Measurements from ENCODE around the gene SLC1A3.

SLC1A3 gene

DNA sequence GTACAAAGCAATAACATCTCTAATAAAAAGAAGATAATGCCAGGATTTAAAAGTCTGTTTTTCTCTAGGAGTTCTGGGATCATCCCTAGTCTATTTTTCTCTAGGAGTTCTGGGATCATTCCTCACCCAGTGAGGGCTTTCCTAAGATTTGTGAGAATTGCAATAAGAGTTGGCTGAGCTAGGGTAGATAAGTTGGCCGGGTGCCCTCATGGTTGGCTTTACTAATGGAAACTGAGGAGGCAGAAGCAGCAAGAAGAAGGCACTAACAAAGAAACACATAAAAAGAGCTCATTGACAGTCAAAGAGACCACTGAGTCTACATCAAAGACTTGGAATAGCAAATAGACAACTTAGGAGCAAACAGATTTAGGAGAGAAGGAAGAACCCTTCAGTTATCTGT lies 4.2 kb downstream of the SLC1A3 start:
- Histone ChIP-seq H3K9me3 (no peaks in the 10 kb centered on the region), H3K27ac (no peak overlapping the region), H3K4me1 (ENCODE audit: control insufficient read depth in 1 of 2, insufficient read depth in 1 of 2, low read depth in 1 of 2, low read length in 1 of 2) (peaks cover 13 to 20% of the 10 kb centered on the region in 2 experiments), H3K36me3 (no peaks in the 10 kb centered on the region), H3K4me3 (ENCODE audit: low read depth in 1 of 2, low read length in 1 of 2) (no peak overlapping the region), H3K27me3 (no peaks in the 10 kb centered on the region)
- TF ChIP-seq, protein P1, sequence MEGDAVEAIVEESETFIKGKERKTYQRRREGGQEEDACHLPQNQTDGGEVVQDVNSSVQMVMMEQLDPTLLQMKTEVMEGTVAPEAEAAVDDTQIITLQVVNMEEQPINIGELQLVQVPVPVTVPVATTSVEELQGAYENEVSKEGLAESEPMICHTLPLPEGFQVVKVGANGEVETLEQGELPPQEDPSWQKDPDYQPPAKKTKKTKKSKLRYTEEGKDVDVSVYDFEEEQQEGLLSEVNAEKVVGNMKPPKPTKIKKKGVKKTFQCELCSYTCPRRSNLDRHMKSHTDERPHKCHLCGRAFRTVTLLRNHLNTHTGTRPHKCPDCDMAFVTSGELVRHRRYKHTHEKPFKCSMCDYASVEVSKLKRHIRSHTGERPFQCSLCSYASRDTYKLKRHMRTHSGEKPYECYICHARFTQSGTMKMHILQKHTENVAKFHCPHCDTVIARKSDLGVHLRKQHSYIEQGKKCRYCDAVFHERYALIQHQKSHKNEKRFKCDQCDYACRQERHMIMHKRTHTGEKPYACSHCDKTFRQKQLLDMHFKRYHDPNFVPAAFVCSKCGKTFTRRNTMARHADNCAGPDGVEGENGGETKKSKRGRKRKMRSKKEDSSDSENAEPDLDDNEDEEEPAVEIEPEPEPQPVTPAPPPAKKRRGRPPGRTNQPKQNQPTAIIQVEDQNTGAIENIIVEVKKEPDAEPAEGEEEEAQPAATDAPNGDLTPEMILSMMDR (IDR thresholded peaks at IDR 0.05), result no peak

DNA sequence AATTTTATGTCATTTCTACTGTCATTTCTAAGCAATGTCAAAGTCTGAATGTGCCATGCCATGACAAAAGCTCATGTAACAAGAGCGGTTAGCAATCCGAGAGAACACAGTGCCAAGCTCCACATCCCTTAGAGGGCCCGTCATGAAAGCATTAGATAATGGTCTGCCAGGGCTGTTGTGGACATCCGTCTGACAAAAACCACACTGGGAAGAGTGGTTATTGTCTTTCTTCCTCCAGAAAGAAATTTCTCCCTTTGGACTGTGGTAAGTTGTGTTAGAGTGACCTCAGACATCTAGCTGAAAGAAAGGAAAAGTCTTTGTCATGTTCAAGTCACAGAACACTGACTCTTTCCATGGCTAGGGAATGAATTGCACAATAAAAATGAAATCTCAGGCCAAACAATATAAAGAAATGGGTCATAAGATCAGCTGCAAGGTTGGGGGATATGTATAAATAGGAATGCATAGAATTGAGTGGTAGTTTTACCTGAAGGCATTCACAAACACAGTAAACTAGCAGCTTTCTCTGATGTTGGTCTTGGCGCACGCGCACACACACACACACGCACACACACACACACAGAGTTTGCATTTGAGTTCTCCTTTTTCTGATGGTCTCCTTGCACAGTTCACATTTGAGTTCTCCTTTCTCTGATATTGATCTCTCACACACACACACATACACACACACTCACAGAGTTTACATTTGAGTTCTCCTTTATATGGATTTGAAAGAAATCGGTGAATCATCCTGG lies 5.3 kb downstream of the SLC1A3 start:
- H3K27ac ChIP-seq, result no peak overlapping the region
- H3K9me3 ChIP-seq, result no peaks in the 10 kb centered on the region
- peaks cover 8 to 11% of the 10 kb centered on the region in 2 experiments for H3K4me1 ChIP-seq (ENCODE audit: control insufficient read depth in 1 of 2, insufficient read depth in 1 of 2, low read depth in 1 of 2, low read length in 1 of 2)
- H3K4me3 ChIP-seq (ENCODE audit: low read depth in 1 of 2, low read length in 1 of 2), result no peak overlapping the region
- H3K36me3 ChIP-seq, result no peaks in the 10 kb centered on the region
- TF ChIP-seq, protein P1 (IDR thresholded peaks at IDR 0.05), result no peak
- no peaks in the 10 kb centered on the region for H3K27me3 ChIP-seq

DNA sequence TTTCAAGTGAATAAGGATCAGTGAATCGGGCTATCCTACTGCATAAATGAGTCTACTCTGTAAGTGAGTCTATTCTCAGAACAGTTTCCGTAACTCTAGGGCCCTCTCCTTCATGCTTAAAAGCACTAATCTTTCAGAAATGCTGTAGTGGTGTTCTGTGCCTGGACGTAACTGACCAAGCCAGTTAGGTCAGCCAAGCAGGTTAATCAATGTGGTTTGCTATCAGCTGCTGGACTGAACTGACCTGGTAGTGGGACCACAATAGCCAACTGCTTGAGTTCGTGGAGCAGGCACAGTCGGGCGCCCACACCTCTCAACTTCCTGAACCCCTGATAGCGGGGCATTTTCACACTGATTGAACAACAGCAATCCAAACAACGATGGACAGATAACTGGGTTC lies 6.8 kb downstream of the SLC1A3 start:
- H3K27me3 ChIP-seq, result no peaks in the 10 kb centered on the region
- TF ChIP-seq, protein P1 (IDR thresholded peaks at IDR 0.05), result no peak
- H3K9me3 ChIP-seq, result no peaks in the 10 kb centered on the region
- H3K4me3 ChIP-seq (ENCODE audit: low read depth in 1 of 2, low read length in 1 of 2), result no peak overlapping the region
- no peak overlapping the region for H3K27ac ChIP-seq
- H3K36me3 ChIP-seq, result no peaks in the 10 kb centered on the region
- H3K4me1 ChIP-seq (ENCODE audit: control insufficient read depth in 1 of 2, insufficient read depth in 1 of 2, low read depth in 1 of 2, low read length in 1 of 2), result no peaks in the 10 kb centered on the region

DNA sequence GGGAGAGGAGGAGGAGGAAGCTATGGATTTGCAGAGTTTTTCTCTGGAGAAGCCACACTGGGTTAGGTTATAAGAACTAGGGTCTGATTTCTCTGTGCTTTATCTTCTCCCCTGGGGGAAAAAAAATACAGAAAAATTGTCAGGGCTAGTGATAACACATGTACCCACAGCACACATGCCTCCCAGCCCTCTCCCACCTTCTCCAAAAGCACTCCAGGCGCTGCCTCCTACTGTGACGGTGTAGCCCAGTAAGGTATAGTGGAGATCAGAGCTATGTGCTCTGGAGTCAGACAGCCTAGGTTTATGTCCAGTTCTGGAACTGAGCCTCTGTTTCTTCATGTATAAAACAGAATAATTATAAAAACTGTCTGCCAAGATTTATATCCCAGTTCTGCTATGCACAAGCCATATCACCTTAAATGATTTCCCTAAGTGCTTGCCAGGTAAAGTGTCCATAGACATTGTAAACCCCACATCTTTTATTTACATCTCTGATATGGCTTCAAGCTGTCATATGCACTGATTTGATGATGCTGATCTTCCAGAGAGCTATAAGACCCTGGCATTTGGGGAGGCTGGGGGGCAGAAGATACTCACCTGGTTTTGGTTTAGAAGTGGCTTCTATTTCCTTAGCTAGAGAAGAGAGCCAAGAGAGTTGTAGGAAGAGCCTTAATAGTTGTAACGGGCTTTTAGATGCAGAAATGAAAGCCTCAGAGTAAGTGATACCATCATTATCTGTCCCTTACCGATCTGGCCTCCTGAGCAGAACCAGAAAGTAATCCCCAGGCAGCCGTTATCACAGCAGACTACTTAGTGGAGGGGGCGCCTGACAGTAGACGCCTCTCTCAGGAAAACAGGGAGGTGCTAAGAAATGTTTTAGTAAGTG lies 7.6 kb downstream of the SLC1A3 start:
- TF ChIP-seq, protein P1 (IDR thresholded peaks at IDR 0.05), result no peak
- no peaks in the 10 kb centered on the region for H3K27me3 ChIP-seq
- no peak overlapping the region for H3K27ac ChIP-seq
- no peaks in the 10 kb centered on the region for H3K9me3 ChIP-seq
- no peaks in the 10 kb centered on the region for H3K36me3 ChIP-seq
- H3K4me1 ChIP-seq (ENCODE audit: control insufficient read depth in 1 of 2, insufficient read depth in 1 of 2, low read depth in 1 of 2, low read length in 1 of 2), result no peaks in the 10 kb centered on the region
- no peak overlapping the region for H3K4me3 ChIP-seq (ENCODE audit: low read depth in 1 of 2, low read length in 1 of 2)

- Histone ChIP-seq H3K9me3 (no peaks in the 10 kb centered on the region), H3K4me1 (ENCODE audit: control insufficient read depth in 1 of 2, insufficient read depth in 1 of 2, low read depth in 1 of 2, low read length in 1 of 2) (no peaks in the 10 kb centered on the region), H3K27ac (no peak overlapping the region), H3K36me3 (no peaks in the 10 kb centered on the region), H3K27me3 (no peaks in the 10 kb centered on the region), H3K4me3 (ENCODE audit: low read depth in 1 of 2, low read length in 1 of 2) (no peak overlapping the region)
- TF ChIP-seq, protein P1 (IDR thresholded peaks at IDR 0.05), result no peak
Measured at GRCh38 chr5:36614657-36615308, 8.4 kb downstream of the SLC1A3 start.

Data from neutrophil (primary cell).